Astrocyte (in vitro differentiated cells and primary cell): ENCODE results near the gene NAV1.

Experiments used
- CTCF ChIP-seq: IDR thresholded peaks from 2 replicates; pipeline ENCODE4 v1.5.1; 2011; ENCODE audit warnings: low read depth, mild to moderate bottlenecking, inconsistent platforms, low read length, moderate library complexity; ENCODE audit not compliant: insufficient read depth
- EZH2 ChIP-seq: IDR thresholded peaks from 2 replicates; pipeline ENCODE4 v1.6.1; 2012; ENCODE audit warnings: mild to moderate bottlenecking, low read length, inconsistent platforms; ENCODE audit not compliant: insufficient read depth

- TF ChIP-seq EZH2 (no peak), CTCF (no peak)
Measured at GRCh38 chr1:201557572-201557958, 18.6 kb downstream of the NAV1 start.
